ENCODE results near the gene LRBA. TPM values are rescaled to one million over a fixed set of nuclear protein-coding genes. Genes with fewer than 3 reads are reported as not detected.

Gene LRBA
- total RNA-seq, 2 donors from 2014 or later, result 30.9 to 33.7 TPM

- Histone ChIP-seq H3K9me3 (no peaks in the 10 kb centered on the region), H3K4me3 (no peak overlapping the region), H3K27ac (peak overlapping the region; percentile 17 to 58), H3K36me3 (no peaks in the 10 kb centered on the region), H3K4me1 (ENCODE audit: control insufficient read depth in 1 of 2, low read depth in 2 of 2) (peaks cover 10 to 18% of the 10 kb centered on the region in 2 donors), H3K27me3 (replicated peaks; ENCODE audit: insufficient read depth) (no peaks in the 10 kb centered on the region)
- DNase-seq (ENCODE audit: low spot score), result no peak
- ATAC-seq (ENCODE audit: insufficient number of reproducible peaks, low FRiP score, low read depth), result peak; percentile 13
- TF ChIP-seq CTCF (IDR thresholded peaks at IDR 0.05), result no peak
These were observed 291.2 kb downstream of the LRBA start for GRCh38 chr4:150723727-150724411.

GRCh38 chr4:150722908-150723362 lies 292.1 kb downstream of the LRBA start:
- Histone ChIP-seq H3K9me3 (no peaks in the 10 kb centered on the region), H3K27me3 (replicated peaks; ENCODE audit: insufficient read depth) (no peaks in the 10 kb centered on the region), H3K27ac (peak overlapping the region; percentile 17 to 58), H3K36me3 (no peaks in the 10 kb centered on the region), H3K4me1 (ENCODE audit: control insufficient read depth in 1 of 2, low read depth in 2 of 2) (peaks cover 10 to 18% of the 10 kb centered on the region in 2 donors), H3K4me3 (peak overlapping the region; percentile 23)
- peak; percentile 49 for DNase-seq (ENCODE audit: low spot score)
- peak; percentile 99 for ATAC-seq (ENCODE audit: insufficient number of reproducible peaks, low FRiP score, low read depth)
- TF ChIP-seq CTCF (IDR thresholded peaks at IDR 0.05), result peak; percentile 52

DNA sequence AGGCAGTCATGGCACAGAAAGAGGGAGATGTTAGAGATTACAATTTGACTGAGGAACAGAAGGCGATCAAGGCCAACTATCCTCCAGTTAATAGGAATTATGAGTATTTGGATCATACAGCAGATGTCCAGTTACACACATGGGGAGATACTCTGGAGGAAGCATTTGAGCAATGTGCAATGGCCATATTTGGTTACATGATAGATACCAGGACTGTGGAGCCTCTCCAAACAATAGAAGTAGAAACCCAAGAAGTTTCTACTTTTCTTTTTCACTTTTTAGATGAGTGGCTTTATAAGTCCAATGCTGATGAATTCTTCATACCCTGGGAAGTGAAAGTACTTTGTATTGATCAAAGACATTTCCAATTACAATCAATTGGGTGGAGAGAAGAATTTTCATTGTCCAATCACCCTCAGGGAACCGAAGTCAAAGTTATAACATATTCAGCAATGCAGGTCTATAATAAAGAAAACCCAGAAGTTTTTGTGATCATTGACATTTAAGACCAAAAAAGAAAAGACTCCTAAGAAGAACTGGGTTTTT lies 294.0 kb downstream of the LRBA start:
- H3K9me3 ChIP-seq, result no peaks in the 10 kb centered on the region
- TF ChIP-seq CTCF (IDR thresholded peaks at IDR 0.05), result no peak
- H3K27ac ChIP-seq, result no peak overlapping the region
- H3K4me3 ChIP-seq, result no peak overlapping the region
- ATAC-seq (ENCODE audit: insufficient number of reproducible peaks, low FRiP score, low read depth) (no peak), DNase-seq (ENCODE audit: low spot score) (no peak)
- peaks cover 10 to 18% of the 10 kb centered on the region in 2 donors for H3K4me1 ChIP-seq (ENCODE audit: control insufficient read depth in 1 of 2, low read depth in 2 of 2)
- H3K36me3 ChIP-seq, result no peaks in the 10 kb centered on the region
- H3K27me3 ChIP-seq (replicated peaks; ENCODE audit: insufficient read depth), result no peaks in the 10 kb centered on the region

GRCh38 chr4:150717952-150718351 lies 297.1 kb downstream of the LRBA start:
- H3K4me1 ChIP-seq (ENCODE audit: control insufficient read depth in 1 of 2, low read depth in 2 of 2), result peaks cover 4 to 9% of the 10 kb centered on the region in 2 donors
- ATAC-seq (ENCODE audit: insufficient number of reproducible peaks, low FRiP score, low read depth) (no peak), DNase-seq (ENCODE audit: low spot score) (no peak)
- no peak for TF ChIP-seq CTCF (IDR thresholded peaks at IDR 0.05)
- H3K27me3 ChIP-seq (replicated peaks; ENCODE audit: insufficient read depth), result no peaks in the 10 kb centered on the region
- no peak overlapping the region for H3K27ac ChIP-seq
- no peaks in the 10 kb centered on the region for H3K9me3 ChIP-seq
- H3K4me3 ChIP-seq, result no peak overlapping the region
- no peaks in the 10 kb centered on the region for H3K36me3 ChIP-seq

DNA sequence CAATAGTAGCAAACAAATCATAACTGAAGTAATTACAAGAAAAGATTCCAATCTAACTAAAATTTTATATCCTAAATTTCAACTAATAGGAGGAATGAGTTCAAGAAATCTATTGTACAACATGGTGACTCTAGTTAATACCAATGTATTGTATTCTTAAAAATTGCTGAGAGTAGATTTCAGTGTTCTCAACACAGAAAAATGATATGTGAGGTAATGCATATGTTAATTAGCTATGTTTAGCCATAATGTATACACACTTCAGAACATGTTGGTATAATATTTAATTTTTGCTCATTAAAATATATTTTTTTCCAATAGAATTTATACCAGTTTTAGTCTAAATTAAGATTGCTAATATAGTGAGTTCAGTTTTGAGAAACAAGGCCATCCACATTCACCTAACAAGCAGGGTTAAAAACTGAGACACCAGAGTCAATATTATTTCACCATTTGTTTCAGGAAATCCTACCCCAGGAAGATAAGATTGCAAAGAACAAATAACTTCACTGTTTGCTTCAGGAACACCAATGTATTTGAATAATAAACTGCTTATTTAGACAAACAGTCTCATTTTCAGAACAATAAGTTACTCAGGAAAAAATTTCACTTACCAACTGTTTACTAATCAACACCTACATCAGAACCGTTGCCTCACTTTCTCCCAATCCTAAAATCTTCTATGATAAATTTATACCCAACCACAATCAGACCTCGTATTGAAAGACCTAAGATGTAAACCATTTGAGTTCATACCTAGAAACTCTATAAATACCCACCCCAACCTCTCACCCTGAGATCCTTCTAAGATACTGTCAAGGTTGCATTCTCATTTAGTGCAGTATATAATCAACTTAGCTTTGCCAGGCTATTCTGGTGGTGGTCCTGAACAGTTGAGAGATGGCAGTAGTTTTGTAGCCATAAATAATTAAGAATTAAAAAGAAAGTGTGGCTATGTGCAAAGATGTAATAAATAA lies 300.3 kb downstream of the LRBA start:
- Histone ChIP-seq H3K27me3 (replicated peaks; ENCODE audit: insufficient read depth) (no peaks in the 10 kb centered on the region), H3K27ac (no peak overlapping the region), H3K4me1 (ENCODE audit: control insufficient read depth in 1 of 2, low read depth in 2 of 2) (no peaks in the 10 kb centered on the region), H3K36me3 (no peaks in the 10 kb centered on the region), H3K4me3 (no peak overlapping the region), H3K9me3 (no peaks in the 10 kb centered on the region)
- ATAC-seq (ENCODE audit: insufficient number of reproducible peaks, low FRiP score, low read depth), result no peak
- no peak for DNase-seq (ENCODE audit: low spot score)
- no peak for TF ChIP-seq CTCF (IDR thresholded peaks at IDR 0.05)

All from thoracic aorta (tissue), 2 donors.